H4 (cell line): ENCODE measurements around the gene COLEC12. TPM values are rescaled to one million over a fixed set of nuclear protein-coding genes. Genes with fewer than 3 reads are reported as not detected.
"Not testable (repeated sequence)": the region's sequence is repeated elsewhere in the genome, so short reads cannot be mapped to it uniquely, and the experiment has no call there.

Experiments
- DNase-seq: peaks from one replicate; pipeline ENCODE4 v3.0.0-alpha.2; 2015; ENCODE audit warnings: low spot score
- total RNA-seq: library from RNA; depleted of rRNA; stranded (reverse); fragments of >200 nt; shearing (Covaris generic); gene quantifications from 2 replicates; pipeline ENCODE4 v1.2.3, GENCODE V29; 2014

Gene COLEC12
- total RNA-seq, 1 experiment from 2014 or later: 41.9 TPM

GRCh38 chr18:415047-415446 lies 85.5 kb downstream of the COLEC12 start:
- DNase-seq: no peak

GRCh38 chr18:413233-413632 lies 87.3 kb downstream of the COLEC12 start:
- no peak for DNase-seq

DNA sequence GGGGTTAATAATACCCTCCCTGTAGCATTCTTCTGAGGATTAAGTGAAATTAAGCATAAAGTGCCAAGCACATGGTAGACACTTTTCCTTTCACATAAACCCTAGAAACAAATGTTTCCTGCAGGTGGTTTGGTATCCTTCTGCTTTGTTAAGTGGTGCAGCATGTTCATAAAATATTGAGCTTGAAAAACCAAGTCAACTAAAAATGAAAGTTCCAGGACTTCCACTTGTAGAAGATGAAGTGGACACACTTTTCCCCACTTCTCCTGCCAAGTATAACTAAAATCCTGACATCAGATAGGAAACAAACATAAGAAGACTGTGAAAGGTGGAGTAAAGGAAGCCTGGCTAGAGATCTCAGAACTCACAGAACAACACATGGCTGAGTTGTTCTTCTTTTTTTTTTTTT lies 90.5 kb downstream of the COLEC12 start:
- no peak for DNase-seq

DNA sequence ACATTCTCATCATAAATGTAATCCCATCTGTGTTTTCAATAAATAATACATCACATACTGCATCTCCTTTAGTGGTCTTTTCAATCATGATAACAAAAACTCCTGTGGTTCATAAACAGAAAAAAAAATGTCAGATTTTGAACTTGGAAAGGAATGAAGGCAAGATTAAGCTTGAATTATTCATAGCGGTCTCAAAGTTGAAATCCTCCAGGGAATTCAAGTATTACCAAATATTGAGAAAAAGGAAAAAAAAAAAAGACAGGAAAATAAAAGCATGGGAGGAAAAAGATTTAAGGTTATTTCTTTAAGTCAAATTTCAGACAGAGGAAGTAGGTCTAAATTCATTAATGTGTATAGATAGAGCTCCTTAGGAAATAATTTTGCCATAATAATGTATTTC lies 92.1 kb downstream of the COLEC12 start:
- no peak for DNase-seq

DNA sequence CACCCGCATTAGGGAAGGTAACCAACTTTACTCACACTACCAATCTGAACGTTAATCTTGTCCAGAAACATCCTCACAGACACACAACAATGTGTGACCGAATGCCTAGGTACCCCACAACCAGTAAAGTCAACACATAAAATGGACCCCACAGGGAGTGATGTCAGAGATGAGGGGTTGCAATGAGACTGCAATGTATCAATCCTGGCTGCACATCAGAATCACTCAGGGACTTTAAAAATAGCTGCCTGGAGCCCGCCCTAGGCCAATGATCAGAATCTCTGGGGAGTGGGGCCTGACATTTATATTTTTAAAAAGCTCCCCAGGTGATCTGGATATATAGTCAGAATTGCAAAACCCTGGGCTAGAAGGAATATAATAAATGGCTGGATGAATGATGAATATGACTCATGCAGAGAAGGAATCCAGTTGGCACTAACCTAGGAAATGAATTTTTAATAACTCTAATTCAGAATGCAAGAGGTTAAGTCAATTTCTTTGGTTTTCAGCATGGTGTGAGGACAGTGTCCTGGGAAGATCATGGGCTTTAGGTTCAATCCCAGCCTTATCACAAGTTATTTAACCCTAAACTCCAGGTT lies 92.8 kb downstream of the COLEC12 start:
- DNase-seq: no peak

- DNase-seq: no peak
Measured at GRCh38 chr18:407191-407590, 93.3 kb downstream of the COLEC12 start.

DNA sequence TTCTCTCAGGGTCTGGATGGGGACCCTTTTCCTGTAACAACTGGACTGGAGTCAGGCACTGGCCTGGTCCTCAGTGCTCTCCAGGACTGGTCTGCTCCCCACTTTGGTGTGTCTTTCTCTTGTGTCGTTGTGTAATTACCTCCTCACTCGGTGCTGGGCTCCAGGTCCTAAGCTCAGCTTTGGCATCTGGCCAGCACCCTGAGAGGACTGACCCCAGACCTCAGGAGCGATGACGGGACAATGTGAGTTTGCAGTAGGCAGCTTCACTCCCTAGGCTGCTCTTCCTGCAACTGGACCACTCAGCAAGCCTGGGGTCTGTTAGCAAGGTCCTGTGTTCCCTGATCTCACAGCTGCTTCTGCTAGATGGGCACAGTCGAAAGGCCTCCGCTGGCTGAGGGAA lies 93.8 kb downstream of the COLEC12 start:
- no peak for DNase-seq

GRCh38 chr18:405006-405405 lies 95.5 kb downstream of the COLEC12 start:
- not testable (repeated sequence) for DNase-seq

GRCh38 chr18:404061-404636 lies 96.4 kb downstream of the COLEC12 start:
- DNase-seq: peak; percentile 63

- DNase-seq: no peak
Measured at GRCh38 chr18:402129-402528, 98.4 kb downstream of the COLEC12 start.

- peak; percentile 90 for DNase-seq
Measured at GRCh38 chr18:400456-400855, 100.0 kb downstream of the COLEC12 start.

- DNase-seq: no peak
Measured at GRCh38 chr18:399631-400135, 100.8 kb downstream of the COLEC12 start.

DNA sequence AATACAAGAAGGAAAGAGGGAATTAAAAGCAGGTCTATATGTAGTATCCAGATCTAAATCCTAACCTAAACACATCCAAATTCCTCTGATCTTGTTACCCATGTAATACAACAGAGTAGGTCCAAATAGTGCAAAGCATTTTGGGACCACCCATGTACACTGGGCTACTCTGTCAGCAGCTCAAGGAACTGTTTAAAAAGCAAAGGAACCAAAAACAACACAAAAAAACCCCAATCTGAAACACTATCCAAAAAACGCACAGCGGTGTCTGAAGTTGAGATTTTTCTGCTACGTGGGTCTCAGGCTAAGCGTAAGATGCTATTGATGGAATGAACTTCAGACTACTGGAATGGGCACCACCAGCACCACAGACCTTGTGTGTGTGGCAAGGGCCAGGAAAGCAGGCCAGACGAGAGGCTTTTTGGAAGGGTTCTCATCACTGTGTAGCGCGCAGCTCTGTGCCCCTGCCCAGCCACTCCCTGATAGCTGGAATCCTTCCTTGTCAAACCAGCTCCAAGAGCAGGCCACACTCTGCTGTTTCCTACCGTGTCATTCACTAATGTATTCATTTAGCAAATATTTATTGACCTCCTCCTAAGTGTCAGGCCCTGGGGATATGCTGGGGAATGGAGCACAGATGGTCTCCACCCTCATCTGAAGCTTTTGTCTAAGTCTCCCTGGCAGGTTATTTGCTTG lies 101.4 kb downstream of the COLEC12 start:
- no peak for DNase-seq

- no peak for DNase-seq
Measured at GRCh38 chr18:396556-396955, 103.9 kb downstream of the COLEC12 start.

GRCh38 chr18:396251-396555 lies 104.3 kb downstream of the COLEC12 start:
- no peak for DNase-seq

DNA sequence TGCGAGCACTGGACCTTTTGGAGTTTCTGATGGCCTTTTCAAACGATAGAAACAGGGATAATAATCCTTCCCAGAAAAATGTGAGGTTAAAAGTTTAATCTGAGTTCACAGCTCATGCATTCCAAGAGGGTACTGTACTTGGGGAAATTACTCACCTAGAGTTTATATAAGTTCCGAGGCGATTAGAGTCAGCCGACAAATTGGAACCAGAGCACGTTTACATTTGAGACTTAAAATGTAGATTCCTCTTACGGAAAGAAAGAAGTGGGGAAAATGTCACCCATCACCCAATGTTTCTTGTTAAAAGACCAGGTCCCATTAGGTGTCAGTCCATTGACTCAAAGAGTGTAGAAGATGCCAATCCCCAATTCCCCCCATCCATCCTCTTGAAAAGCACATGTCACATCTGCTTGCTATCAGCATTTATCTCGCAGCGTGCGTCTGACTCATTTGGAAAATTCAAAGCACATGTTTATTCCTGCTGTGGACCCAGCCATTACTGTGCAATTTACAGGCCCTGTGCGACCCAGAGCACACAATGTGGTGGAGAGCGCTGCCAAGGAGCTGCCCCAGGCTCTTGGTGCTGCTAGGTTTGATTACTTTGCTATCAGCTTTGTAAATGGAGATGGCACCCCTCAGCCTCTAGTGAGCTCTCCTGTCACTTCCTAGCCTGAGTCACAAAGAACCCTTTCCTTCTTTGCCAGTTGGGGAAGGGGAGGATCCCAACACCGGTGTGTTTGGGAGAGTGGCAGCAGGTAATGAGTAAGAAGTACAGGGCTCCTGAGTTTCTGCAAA lies 104.8 kb downstream of the COLEC12 start:
- DNase-seq: peak; percentile 96

GRCh38 chr18:394987-395362 lies 105.5 kb downstream of the COLEC12 start:
- peak; percentile 89 for DNase-seq

DNA sequence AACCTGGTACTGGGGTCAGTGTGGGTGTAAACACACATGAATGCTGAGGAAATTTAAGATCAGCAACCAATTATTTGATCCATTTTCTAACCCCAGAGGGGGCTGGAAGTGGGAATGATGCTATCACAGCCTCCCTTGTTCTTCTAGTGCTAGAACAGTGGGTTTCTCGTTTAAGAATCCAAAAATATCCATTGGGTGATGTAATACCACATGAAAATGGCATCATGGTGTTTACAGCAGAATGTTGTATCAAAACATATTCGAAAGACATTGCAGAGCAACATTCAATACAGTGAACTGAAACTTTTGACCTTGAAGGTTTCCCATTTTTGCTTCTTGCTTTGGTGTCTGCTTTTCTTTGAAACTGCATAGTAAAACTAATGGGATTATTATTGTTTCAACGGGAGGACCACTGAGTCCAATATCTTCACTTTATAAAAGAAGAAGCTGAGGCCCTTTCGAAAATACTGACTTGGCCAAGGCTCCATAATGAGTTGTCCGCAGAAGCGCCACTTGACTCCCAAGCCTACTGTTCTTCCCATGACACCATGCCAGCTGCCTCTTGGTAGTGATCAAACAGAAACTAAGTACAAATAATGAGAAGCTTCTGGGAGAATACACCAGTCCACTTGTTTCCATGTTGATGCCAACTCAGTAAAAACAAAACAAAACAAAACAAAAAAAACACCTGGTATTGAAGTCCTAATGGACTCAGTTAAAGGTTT lies 106.1 kb downstream of the COLEC12 start:
- DNase-seq: no peak

DNA sequence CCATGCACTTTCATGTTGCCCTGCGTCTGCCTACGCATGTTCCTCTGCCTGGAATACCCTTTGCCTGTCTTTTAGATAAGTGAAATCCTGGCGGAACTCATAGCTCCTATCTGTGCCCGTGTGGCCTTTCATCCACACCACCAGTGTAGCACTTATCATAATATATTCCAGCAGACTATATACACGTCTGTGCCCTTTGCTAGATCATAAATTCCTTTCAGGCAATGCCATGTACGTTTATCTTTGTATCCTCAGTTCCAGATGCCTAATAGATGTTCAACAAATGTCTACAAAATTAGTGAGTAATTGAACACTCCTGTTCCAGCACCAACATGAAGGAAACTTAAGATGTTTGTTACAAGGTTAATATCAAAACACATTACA lies 106.9 kb downstream of the COLEC12 start:
- no peak for DNase-seq

GRCh38 chr18:392928-393573 lies 107.5 kb downstream of the COLEC12 start:
- no peak for DNase-seq

DNA sequence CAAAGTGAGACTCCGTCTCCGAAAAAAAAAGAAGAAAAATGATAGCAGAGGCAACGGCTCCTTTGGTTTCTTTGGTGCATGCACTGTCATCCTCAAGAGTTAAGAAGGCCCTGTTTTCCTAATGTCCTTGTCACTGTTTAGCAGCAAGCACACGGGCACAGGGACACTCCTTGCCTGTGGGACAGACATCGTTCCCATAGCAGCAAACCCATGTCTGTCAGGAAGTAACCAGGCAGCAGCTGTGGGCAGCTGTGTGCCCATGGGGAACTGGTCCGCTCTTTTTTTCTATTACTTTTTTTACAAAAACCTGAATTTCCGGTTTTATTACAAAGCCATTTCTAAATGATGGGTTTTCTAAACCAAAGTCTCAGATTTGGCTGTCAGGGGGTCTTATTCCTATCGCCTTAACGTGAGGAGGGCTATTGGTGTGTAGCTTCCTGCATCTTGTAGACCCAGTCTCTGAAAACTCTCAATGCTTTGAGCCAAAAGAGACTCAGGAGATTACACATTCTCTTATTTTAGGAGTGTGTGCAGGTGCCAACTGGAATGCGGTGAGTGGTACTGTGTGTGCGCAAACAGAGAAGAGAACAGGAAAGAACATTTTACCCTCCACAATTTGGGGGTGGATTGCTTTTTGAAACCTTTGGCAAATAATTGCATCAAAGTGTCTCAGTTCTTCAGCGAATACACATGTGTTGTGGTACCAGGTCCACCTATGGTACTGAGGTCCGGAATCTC lies 109.6 kb downstream of the COLEC12 start:
- no peak for DNase-seq
